HG03442 (cell line): ENCODE measurements around the gene ADNP.
"Not testable (repeated sequence)": the region's sequence is repeated elsewhere in the genome, so short reads cannot be mapped to it uniquely, and the experiment has no call there.

Source experiments
- ATAC-seq: cut with Tn5 transposase; IDR thresholded peaks from one replicate; pipeline ENCODE4 v1.9.1; 2021; ENCODE audit warnings: mild to moderate bottlenecking, moderate library complexity; ENCODE audit not compliant: unreplicated experiment

The ADNP gene

DNA sequence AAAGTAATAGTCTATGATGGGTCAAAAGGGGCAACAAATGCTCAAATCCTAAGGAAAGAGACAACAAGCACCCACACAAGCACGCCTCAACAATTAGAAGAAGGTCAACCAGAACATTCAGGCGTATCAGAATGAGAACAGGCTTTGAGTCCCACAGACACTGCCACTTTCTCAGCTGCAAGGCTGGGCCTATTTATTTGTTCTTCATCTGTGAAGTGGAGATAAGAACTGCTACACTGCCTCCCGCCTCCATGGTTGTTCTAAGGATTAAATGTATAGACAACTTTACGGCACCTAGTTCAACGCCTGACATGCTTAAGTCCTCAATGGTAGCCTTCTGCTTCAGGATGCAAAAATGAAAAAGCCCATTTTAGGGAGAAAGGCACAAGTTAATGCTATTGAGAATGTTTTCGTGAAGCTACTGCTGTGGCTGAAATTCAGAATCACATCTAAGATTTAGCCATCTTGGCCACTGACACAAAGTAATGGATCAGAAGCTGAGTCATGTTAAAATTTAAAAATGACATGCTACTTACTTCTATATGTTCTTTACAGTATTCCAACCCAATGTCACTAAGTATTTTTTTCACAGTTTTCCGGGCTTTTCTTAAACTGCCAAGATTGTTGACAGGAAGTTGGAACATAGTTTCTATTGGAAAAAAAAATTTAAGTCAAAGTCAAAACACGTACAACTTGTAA lies 27.7 kb downstream of the ADNP start:
- ATAC-seq: no peak

DNA sequence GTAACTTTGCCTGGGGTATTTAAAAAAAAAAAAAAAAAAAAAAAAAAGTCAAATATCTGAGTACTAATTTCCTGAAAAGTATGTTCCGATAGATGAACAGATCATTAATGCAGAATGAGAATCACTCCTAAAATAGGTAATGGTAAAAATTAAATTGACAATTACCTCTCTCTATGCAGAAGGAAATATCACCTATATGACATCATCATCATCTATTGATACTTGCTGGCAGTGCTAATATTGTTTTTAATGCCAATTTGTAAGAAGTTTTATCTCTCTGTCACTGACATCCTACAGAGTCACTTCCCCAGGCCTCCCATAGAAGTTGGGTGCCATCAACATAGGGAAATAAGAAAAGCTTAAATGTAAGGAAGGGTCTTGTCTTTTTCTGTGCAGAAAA lies 29.9 kb downstream of the ADNP start:
- ATAC-seq: no peak

DNA sequence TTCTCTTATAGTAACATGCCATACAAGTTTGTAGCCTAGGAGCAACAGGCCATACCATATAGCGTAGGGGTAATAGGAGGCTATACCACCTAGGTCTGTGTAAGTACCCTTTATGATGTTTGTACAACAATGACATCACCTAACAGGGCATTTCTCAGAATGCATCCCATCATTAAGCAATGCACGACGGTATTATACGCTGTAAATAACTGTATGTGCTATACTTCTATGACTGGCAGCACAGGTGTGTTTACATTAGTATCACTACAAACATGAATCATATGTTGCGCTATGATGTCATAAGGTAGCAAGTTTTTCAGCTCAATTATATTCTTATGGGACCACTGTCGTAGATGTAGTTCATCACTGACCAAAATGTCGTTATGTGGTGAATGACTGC lies 31.0 kb downstream of the ADNP start:
- no peak for ATAC-seq

DNA sequence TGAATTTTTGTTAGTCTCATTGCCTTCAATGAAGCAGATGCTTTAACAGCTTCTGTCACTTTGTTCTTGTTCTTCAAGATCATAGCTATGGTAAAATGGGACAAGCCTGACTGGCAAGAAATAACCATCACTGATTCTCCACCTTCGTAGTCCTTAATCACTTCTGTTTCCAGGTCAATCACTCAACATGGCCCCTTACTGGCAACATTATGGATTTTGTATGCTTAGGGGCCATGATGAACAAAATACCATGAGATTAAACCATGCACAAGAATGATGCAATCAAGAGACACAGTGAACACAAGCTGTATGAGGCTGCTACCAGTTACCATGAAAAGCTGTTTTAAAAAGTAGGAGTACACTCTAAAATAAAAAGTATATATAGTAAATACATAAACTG lies 32.8 kb downstream of the ADNP start:
- no peak for ATAC-seq

DNA sequence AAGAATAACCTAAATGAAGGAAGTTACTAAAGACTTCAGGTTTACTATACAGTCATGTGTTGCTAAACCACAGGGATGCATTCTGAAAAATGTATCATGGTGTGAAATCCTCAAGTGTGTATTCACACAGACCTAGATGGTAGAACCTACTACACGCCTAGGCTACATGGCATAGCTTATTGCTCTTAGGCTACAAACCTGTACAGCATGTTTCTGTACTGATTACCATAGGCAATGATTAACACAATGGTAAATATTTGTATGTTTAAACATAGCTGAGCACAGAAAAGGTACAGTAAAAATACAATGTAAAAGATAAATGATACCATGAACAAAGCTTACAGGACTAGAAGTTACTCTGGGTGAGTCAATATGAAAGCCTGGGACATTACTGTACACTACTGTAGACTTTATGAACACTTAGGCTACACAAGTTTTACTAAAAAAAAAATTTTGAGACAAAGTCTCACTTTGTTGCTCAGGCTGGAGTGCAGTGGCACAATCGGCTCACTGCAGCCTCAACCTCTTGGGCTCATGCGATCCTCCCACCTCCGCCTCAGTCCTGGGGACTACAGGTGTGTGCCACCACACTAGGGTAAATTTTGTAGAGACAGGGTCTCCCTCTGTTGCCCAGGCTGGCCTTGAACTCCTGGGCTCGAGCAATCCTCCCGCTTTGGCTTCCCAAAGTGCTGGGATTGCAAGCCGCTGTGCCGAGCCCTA lies 36.0 kb downstream of the ADNP start:
- ATAC-seq: no peak

DNA sequence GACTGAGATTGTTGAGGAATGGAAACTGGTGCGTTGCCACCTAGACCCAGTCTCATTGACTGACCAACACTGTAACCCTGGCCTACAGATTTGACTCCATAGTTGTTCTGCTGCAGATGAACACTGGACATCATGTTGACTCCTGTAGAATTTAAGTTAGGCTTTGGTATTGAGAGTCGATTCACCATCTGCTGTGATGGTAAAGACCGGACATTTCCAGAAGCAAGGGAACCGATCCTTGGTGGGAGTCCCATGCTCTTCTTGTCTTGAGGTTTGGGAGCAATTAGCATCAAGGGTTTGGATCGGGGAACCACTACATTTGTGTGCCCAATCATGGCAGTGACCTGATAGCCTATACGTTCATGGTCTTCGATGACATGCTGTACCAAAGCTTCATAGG lies 37.6 kb downstream of the ADNP start:
- ATAC-seq: no peak

DNA sequence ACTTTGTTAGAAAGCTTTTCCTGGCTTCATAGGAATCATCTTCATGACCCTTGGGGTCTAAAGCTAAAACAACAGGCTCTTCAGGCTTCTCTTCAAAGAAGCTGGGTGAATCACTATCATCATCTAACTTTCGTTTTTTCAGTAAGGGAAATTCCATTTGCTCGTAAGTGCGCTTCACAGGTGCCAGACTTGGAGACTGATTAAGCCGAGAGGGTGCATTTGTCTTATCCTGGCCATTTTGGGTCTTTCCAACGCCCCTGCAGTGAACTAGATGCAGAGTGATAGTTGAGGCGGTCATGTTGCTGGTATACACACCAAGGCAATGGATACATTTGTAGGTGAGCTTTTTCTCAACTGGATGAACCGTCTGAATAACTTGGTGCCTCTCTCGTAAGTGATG lies 38.8 kb downstream of the ADNP start:
- ATAC-seq: no peak

DNA sequence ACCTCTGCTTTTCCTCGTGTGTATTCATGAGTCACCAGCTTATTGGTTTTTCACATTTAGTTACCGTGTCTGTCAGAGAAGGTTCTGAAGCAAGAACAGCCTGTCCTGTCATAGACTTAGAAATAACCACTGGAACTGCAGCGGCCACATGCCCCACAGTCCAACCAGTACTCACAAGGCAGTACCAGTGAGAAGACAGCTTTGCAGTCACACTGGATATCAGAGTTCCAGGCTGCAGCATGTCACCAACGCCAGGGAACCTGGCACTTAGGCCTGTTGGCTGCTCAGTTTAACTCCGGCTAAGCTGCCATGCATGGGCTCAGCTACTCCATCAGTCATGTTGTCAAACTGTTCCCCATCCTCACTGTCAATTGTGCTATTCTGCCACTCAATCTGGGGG lies 40.1 kb downstream of the ADNP start:
- no peak for ATAC-seq

DNA sequence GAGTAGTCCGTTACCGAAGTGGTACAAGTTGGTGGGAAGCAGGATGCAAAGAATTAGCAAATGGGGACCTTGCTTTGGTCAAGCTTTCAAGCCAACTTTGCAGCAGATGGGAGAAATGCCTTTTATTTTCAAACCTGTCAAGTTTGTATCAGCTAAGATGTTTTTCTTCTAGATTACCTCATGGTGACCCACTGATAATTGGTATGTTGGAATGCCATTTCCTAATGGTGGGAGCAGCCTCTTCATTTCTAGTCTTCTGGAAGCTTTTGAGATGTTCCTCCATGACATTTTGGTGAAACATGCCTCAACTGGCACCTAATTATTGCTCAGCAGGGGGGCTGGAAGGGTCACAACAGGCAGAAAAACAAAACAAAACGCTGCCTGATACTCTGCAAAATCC lies 43.7 kb downstream of the ADNP start:
- ATAC-seq: no peak

DNA sequence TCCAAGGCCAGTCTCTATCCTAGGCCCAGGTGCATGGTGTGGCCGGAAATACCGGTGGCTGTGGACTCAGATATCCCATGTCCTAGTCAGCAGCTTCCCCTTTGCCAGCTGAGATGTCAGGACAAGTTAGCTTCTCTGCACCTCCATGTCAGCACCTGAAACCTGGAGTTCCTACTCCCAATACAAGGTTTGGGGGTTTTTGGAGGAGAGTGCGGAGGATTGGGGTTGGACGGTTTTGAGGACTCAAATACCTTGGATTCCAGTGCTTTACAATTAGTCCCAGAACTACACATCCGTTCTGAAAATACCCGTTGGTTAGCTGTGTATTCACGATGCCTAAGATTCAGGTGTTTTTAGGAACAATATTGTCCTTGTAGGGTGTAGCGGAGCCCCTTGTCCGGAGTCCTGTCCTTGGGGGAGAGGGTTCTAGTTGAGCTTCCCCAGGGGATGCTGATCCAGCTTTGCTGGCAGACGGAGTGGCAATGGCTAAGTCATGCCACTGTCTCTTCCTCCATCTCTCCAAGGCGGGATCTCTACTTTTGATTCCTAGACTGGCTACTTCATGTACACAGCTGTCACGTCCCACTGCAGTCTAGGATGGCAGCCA lies 45.0 kb downstream of the ADNP start:
- no peak for ATAC-seq

DNA sequence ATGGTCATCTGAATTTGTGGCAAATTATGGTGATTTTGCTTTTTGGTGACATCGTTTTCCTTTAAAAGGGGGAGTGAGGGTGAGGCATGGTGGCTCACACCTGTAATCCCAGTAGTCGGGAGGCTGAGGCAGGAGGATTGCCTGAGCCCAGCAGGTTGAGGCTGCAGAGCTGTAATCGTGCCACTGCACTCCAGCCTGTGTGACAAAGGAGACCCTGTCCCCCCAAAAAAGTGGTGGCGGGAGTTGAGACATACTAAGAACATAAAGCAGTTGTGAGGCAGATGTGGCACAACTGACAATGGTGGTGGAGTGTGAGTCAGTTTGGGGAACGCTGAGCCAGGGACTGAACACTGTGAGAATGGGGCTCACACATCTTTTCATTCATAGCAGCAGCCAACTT lies 45.5 kb downstream of the ADNP start:
- no peak for ATAC-seq

DNA sequence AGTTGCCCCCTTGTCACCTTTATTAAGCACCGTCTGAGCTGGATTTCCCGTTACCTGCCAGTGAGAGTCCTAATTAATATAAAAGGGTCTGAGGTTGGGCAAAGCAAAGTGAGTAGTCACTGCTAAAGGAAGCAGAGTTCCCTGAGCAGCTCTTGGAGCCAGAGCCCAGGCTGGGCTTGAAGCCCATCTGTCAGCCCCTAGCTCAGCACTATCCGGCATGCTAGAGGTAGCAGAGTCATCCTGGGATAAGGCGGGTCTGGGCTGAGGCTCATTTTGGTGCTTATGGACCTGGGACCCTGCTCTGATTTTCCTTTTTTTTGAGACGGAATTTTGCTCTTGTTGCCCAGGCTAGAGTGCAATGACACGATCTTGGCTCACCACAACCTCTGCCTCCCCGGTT lies 46.2 kb downstream of the ADNP start:
- no peak for ATAC-seq

DNA sequence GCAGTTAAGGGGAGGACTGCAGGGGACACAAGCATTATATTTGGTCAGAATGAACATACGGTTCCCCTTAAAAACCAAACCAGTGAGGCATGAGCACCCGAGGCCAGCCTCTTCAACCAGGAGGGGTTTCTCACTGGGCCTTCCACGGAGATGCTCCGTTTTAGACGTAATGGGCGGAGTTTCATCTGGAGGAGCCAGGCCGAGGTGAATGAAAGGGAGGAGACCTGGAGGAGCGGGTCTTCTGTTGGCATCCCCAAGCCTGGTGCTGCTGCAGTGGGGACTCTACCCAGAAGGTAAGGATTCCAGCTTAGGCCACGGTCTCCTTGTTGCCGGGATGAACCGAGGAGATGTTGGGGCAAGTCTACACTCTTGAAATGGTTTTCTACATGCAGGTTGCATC lies 47.4 kb downstream of the ADNP start:
- ATAC-seq: no peak

DNA sequence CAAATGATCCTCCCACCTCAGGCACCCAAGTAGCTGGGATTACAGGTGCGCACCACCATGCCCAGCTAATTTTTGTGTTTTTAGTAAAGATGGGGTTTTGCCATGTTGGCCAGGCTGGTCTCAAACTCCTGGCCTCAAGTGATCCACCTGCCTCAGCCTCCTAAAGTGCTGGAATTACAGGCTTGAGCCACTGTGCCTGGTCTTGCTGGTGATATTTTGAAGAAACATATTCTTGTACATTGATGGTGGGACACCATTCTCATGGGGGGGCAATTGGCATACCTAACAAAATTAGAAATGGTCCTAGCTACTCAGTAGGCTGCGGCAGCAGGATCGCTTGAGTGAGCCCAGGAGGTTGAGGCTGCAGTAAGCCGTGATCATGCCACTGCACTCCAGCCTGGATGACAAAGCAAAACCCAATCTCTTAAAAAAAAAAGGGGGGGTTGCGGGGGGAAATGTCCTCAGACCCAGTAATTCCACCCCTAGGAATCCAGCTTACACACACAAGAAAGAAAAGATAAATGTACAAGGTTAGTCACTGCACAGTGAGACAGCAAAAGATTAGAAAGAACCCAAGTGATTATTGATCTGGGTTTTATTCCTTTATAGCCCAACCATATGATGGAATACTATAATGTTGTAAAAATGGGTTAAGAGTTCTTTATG lies 49.3 kb downstream of the ADNP start:
- ATAC-seq: not testable (repeated sequence)

DNA sequence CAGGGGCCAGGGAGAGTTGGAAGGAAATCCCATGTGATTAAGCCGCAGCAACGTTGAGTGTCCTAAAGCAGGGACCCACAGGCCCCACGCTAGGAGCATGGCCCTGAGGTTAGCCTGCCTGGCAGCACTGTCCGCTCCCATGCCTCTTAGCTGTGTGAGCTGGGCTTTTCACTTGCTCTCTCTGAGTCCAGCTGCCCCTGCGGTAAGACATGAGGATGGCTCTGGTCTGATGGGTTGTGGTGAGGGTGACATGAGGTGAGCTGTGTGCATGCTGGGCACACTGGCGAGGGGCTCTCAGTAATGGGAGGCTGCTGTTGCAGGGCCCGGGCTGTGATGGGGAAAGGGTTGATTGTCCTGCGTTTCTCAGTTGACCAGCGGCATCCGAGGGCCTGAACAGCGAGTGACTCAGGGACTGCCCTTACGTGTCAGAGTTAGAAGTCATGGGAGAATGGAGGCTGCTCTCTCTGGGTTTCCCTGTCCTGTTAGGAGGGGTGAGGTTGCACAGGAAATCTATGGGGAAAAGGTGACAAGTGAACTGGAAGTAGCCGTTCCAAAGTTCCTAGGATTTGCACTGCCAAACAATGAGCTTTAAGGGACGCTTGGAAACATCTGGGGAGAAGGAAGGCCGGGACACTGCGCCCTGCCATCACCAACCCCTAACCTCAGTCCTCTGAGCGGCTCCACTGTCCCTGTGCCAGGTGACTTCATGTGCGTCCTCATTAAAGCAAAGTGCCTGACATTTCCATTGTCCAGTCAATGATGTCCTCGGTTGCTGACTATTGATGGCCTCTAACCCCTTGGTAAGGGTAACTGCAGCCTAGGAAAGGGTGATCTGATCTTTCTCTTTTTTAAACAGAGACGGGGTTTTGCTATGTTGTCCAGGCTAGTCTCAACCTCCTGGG lies 51.3 kb downstream of the ADNP start:
- no peak for ATAC-seq

DNA sequence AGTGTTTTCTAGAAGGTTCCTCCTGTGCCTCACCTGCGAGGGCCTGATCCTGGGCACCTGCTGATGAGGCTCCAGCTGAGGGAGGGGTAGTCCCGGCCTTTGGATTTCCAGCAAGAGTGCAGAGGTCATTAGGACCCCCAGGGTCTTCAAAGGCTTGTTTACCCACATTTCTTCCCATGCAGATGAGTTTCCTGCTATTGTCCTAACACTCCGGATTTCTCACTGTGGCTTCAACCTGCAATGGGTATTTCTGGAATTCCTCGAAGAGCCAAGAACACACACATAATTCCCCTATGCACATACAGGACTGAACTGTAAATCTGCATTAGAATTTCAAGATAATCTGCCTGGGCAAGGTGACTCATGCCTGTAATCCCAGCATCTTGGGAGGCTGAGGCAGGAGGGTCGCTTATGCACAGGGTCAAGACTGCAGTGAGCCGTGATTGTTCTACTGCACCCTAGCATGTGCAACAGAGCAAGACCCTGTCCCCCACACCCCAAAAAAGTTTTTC lies 53.9 kb downstream of the ADNP start:
- ATAC-seq: no peak

DNA sequence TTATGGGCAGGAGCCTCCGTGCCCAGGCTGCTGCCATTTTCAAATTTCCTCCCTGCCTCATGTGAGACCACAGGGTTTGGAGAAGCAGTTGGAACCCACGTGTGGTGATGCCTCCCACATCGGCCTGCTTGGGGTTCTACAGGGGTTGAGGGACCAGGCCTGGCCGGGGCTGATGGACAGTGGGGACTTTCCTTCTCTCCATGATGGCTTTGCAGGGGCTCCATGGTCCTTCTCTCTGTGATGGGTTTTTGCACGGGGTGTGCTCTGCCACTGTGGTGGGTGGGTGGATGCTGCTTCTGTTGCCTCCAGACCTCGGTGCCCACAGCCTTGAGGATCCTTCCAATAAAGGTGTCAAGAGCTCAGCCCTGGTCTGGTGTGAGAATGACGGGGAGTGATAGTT lies 54.4 kb downstream of the ADNP start:
- no peak for ATAC-seq

DNA sequence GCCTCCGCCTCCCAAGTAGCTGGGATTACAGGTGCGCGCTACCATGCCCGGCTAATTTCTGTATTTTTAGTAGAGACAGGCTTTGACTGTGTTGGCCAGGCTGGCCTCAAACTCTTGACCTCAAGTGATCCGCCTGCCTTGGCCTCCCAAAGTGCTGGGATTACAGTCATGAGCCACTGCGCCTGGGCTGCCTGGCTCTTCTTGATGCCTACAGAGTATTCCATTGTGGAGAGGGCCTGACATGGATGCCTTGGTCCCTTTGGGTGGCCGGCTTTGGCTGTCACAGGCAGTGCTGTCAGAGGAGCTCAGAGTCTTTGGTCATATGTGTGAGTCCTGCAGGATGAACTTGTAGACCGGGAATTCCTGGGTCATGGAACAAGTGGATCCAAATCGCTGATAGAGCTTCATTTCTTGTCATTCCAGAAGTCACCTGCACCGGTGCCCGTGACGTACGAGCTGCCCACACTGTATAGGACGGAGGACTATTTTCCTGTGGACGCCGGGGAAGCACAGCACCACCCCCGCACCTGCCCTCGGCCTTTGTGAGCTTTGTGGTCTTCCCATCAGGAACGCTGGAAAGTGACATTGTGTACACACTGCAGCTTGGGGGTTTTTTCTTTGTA lies 55.1 kb downstream of the ADNP start:
- no peak for ATAC-seq

DNA sequence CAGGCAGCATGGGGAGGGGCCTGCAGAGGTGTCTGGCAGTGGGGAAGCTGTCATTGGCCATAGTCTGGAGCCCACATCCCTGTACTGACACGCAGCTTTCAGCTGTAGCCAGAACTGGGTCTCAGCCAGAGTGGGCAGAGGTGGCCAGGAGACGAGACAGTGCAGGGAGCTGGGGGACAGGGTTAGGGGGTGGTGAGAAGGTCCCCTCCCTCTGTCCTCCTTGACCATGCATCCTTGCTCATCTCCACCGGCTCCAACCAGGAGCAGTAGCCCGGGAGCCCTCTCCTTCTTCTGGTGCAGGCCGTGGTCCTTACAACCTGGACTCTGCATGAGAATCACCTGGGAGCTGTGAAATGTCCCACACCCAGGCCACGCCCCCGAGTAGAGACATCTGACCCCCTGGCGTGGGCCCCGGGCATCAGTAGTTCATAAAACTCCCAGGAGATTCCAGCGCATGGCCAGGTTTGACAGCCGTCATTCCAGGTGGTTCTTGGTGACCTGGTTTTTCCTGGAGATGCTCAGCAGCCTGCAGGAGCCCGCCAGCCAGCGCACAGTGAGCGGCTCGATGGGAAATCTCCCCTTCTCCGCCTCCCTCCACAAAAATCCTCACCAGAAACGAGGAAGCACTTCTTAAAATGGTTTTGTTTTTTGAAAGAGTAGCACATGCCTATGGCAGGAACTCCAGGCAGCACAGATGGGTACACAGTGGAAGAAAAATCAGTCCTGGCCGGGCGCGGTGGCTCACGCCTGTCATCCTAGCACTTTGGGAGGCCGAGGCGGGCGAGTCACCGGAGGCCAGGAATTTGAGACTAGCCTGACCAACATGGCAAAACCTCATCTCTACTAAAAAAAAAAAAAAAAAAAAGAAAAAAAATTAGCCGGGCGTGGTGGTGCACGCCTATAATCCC lies 56.2 kb downstream of the ADNP start:
- ATAC-seq: no peak
